Measurements from ENCODE around the gene CACNG7.

DNA sequence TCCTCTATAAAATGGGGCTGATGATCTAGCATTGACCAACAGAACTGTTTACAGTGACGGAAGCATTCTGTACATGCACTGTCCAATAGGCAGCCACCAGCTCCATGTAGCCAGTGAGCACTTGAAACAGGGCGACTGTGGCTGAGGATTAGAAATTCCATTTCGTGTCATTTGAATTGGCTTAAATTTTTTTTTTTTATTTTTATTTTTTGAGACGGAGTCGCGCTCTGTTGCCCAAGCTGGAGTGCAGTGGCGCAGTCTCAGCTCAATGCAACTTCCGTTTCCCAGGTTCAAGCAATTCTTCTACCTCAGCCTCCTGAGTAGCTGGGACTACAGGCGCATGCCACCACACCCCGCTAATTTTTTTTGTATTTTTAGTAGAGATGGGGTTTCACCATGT, 24.0 kb upstream of the CACNG7 start:
- TF ChIP-seq, protein P1, sequence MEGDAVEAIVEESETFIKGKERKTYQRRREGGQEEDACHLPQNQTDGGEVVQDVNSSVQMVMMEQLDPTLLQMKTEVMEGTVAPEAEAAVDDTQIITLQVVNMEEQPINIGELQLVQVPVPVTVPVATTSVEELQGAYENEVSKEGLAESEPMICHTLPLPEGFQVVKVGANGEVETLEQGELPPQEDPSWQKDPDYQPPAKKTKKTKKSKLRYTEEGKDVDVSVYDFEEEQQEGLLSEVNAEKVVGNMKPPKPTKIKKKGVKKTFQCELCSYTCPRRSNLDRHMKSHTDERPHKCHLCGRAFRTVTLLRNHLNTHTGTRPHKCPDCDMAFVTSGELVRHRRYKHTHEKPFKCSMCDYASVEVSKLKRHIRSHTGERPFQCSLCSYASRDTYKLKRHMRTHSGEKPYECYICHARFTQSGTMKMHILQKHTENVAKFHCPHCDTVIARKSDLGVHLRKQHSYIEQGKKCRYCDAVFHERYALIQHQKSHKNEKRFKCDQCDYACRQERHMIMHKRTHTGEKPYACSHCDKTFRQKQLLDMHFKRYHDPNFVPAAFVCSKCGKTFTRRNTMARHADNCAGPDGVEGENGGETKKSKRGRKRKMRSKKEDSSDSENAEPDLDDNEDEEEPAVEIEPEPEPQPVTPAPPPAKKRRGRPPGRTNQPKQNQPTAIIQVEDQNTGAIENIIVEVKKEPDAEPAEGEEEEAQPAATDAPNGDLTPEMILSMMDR (IDR thresholded peaks at IDR 0.05; ENCODE audit: extremely low read depth in 1 of 2, insufficient read depth in 1 of 2, low read depth in 1 of 2, low read length in 2 of 2), result no peak
- TF ChIP-seq EZH2 (IDR thresholded peaks at IDR 0.05; ENCODE audit: borderline replicate concordance, low read depth, low read length, severe bottlenecking) (no peak), POLR2A (IDR thresholded peaks at IDR 0.05; ENCODE audit: low read depth, low read length) (no peak), POLR2AphosphoS5 (IDR thresholded peaks at IDR 0.05; ENCODE audit: insufficient read depth, low read depth, low read length) (no peak), MYC (IDR thresholded peaks at IDR 0.05; ENCODE audit: low read depth, low read length) (no peak), FOS (IDR thresholded peaks at IDR 0.05; ENCODE audit: borderline replicate concordance, insufficient read depth, low read length) (no peak), GATA2 (IDR thresholded peaks at IDR 0.05; ENCODE audit: insufficient read depth, insufficient read length, low read depth, low read length) (no peak)

Measured in endothelial cell of umbilical vein (primary cell).